ENCODE measurements around the gene SUSD3.
"Not testable (repeated sequence)": the region's sequence is repeated elsewhere in the genome, so short reads cannot be mapped to it uniquely, and the experiment has no call there.

SUSD3 gene

DNA sequence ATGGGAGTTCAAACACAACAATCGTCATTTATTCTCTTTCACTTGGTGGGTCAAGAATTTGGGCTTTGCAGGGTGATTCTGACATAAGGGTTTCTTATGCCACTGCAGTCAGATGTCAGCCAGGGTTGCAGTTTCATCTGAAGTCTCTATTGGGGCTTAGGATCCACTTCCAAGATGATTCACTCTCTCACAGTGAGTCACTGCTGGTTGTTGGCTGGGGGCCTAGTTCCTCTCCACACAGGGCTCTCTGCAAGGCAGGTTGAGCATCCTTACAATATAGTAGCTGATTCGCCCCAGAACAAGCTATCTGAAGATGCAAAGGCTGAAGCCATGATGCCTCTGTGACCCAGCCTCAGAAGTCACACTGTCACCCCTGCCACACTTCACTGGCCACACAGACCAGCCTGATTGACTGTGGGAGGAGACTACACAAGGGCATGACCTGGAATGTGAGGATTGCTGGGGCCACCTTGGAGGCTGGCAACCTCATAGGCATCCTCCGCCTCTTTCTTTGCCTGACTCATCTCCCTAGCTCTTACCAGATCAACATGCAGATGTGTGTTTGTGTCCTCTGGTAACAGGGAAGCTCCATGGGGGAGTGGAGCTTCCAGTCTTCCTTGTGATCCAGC lies 33.1 kb downstream of the SUSD3 start:
- in situ Hi-C loops (cut with MboI; ENCODE audit: low sequenced_read_pairs) = no loop called here

- in situ Hi-C loops (cut with MboI; ENCODE audit: low sequenced_read_pairs) = no loop called here
Measured at GRCh38 chr9:93092251-93092991, 33.9 kb downstream of the SUSD3 start.

DNA sequence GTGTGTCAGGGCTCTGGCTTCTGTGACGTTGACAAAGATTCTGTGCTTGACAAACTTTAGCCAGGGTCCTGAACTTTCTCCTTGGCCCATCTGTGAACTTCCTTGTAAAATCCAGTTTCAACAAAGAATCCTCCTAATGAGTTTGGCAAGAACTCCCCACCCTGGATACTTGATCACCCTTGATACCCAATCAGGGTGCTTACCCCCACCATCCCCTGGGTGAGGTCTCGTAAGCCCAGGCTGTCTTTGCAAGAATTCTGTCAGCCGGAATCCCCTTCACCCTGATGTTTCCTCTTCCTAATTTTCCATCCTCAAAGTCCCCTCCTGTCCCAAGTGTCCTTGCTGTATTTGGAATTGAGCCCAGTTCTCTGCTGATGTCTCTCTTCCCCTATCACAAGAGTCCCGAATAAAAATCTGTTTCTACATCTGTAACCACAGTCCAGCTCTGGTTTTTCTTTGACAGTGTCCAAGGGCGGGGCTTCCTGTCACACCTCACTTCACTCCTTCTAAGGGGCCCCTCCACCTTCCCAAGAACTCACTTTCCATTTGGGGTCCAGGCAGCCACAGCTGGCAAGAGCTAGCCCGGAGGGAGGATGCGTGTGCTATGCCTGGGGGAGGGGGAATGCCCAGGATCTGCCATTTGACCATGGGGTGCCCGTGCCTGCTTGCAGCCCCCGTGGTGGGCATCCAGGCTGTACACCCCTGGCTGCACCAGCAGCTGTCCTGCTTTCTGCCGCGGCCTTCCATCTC lies 34.8 kb downstream of the SUSD3 start:
- in situ Hi-C loops (cut with MboI; ENCODE audit: low sequenced_read_pairs) = no loop called here

DNA sequence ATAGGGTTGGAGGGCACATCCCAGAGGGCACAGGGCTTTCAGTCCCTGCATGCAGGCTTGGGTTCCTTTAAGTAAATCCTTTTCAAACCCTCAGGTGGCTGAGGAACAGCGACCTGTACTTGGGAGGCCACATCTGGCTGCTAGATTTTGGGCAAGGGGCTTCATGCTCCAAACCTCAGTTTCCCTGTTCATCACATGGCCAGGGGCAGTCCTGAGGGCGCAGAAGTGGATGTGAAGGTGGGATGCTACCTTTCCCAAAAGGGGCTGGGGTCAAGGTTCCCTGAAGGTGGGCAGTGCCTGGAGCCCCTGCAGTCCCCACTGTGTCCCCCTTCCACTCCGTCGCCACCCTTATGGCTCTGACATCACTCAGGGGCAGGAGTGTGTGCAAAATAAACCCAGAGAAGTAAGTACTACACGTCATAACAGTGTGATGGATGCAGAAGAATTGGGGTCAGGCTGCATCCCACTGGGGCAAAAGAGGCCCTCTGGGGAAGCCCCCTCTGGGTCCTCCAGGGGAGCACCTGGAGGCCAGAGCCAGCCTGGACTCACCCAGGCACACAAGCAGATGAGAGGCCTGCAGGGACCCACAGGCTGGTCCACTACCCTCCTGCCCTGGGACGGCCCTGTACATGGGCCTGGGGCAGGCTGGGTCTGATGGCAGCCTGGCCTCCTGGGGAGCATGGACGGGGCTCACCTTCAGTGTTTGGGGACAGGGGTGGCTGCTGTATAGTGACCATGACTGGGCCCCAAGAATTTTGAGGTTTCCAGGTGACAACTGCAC lies 35.6 kb downstream of the SUSD3 start:
- in situ Hi-C loops (cut with MboI; ENCODE audit: low sequenced_read_pairs) = no loop called here

- in situ Hi-C loops (cut with MboI; ENCODE audit: low sequenced_read_pairs) = no loop called here
Measured at GRCh38 chr9:93094658-93095204, 36.2 kb downstream of the SUSD3 start.

DNA sequence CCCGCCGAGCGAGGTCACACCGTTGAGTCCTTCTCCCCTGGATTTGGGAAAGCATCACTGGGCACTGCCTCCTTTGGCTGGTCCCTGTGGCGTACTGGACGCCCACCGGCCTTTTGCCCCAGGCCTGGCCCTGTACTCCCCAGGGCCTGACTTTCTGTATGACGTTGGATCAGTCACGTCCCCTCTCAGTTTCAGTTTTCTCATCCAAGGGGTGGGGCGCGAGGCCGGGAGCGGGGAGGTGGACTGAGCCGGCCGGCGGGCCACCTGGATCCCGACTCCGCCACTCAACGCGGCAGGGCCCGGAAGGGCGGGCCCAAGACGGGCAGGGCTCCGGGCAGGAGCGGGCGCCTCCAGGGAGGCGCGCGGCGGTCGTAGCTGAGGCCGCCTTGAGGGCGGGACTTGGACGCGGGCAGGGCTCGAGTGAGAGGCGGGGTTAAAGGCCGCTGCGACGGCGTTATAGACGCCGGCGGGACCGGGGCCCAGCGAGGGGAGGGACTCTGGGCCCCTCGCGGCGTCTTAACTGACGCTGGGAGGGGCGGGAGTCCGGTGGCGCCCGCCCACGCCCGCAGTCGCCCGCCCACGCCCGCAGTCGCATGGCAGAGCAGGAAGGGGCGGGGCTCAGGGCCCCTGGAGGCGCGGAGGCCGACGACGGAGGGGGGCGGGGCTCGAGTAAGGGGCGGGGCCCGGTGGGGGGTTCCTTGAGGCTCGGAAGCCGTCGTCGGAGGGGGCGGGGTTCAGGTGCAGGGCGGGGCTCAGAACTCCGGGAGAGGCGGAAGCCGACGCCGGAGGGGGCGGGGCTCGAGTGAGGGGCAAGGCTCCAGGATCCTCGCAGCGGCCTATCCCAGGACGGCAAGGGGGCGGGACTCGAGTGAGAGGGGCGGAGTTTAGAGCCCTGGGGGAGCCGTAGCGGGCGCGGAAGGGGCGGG lies 37.0 kb downstream of the SUSD3 start:
- in situ Hi-C loops (cut with MboI; ENCODE audit: low sequenced_read_pairs) = no loop called here

- in situ Hi-C loops (cut with MboI; ENCODE audit: low sequenced_read_pairs) = no loop called here
Measured at GRCh38 chr9:93096131-93096802, 37.8 kb downstream of the SUSD3 start, which contains the start of gene CARD19. TSS of gene CARD19 (plus strand) at chr9:93096217. CDS start at chr9:93096346, 129 bp downstream.

DNA sequence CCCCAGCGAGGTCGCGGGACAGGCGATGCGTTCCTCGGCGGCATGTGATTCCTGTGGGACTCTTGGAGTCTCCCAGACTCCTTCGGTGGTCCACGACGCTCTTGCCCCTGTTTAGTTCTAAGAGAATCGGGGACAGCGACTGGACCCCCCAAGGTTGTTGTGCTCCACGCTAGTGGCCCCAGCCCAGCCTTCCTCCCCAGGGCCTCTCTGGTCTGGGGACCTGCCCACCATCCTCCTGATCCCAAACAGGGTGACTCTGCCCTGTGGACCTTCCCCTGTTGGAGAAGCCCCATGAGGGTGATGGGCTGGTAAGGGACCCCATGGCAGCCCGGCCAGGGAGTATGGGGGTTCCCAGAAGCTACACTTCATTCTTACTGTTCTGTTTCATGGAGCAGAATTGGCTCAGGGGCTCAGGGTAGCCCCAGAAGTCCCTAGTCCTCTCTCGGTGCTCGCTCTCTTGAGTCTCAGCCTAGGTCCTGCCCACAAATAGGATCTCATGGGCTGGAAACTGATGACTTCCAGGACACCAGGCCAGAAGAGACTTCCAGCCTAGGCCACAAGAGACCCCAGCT lies 38.4 kb downstream of the SUSD3 start:
- in situ Hi-C loops (cut with MboI; ENCODE audit: low sequenced_read_pairs) = no loop called here

DNA sequence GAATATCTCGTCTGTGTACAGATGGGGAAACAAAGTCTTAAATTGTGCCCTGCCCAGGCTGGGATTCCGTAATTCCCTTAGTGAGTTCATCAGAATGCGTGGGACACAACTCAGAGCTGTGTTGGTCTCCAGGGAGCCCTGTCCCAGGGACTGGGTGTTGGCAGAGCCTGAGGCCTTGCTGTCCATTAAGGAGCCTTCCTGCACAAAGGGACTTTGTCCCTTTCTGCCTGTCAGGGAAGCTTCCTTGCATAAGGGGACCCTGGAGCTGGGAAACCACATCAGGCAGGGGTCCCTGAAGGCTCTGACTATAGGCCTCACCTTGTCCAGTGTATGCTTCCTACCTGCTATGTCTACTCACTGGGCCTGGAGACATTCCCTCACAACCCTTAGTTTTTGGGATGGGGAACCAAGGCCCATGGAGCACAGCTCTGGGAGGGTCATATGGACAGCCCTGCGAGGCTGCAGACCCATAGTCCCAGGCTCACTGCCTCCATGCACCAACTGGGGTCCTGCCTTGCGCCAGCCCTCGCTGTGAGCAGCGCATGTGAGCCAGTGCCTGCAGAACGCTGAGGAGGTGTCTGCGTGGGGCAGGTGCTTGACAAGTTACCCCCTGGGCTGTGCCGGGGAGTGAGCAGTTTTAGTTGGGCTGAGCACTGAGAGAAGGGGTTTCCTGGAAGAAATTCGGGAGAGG lies 39.2 kb downstream of the SUSD3 start:
- in situ Hi-C loops (cut with MboI; ENCODE audit: low sequenced_read_pairs) = no loop called here

GRCh38 chr9:93098236-93098946 lies 39.9 kb downstream of the SUSD3 start:
- in situ Hi-C loops (cut with MboI; ENCODE audit: low sequenced_read_pairs) = no loop called here

DNA sequence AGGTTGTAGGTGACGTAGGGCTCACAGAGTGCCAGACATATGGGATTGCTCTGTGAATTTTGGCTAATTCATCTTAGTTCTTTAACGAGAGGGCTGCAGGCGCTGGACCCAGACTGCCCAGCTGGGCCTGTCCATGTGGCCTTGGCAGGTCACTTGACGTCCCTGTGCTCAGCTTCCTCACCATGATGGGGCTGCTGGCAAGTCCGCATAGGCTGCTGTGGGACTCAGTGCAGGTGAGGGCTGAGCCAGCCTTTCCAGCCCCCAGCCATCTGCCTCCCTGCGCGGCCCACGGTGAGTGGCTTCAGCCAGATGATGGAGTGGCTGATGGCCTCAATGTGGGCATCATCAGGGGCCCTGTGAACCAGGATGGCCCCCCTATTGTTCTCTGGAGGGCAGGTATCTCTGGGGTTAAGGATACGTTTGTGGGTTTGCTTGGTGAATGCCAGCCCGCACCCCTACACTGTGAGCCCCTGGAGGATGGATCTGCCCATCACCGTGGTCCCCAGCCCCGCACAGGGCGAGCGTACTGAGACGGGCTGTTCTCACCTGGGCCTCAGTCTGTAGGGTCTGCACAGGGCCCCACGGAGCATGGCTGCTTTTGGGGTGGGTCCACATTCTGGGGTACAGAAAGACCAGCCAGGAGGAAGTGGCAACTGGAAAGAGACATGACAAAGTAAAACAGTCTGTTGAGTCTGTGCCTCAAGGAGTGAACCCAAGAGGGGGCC lies 41.2 kb downstream of the SUSD3 start:
- in situ Hi-C loops (cut with MboI; ENCODE audit: low sequenced_read_pairs) = no loop called here

GRCh38 chr9:93100276-93100636 lies 41.8 kb downstream of the SUSD3 start:
- in situ Hi-C loops (cut with MboI; ENCODE audit: low sequenced_read_pairs) = no loop called here

DNA sequence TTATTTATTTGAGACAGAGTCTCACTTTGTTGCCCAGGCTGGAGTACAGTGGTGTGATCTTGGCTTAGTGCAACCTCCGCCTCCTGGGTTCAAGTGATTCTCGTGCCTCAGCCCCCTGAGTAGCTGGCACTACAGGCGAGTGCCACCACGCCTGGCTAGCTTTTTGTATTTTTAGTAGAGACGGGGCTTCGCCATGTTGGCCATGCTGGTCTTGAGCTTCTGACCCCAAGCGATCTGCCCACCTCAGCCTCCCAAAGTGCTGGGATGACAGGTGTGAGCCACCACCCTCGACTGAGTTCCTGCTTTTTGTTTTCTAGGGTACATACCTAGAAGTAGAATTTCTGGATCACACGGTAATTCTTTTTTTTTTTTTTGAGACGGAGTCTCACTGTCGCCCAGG lies 42.6 kb downstream of the SUSD3 start:
- in situ Hi-C loops (cut with MboI; ENCODE audit: low sequenced_read_pairs) = not testable (repeated sequence)

GRCh38 chr9:93105620-93106019 lies 47.1 kb downstream of the SUSD3 start:
- in situ Hi-C loops (cut with MboI; ENCODE audit: low sequenced_read_pairs) = no loop called here

- in situ Hi-C loops (cut with MboI; ENCODE audit: low sequenced_read_pairs) = no loop called here
Measured at GRCh38 chr9:93107151-93107824, 48.8 kb downstream of the SUSD3 start.

DNA sequence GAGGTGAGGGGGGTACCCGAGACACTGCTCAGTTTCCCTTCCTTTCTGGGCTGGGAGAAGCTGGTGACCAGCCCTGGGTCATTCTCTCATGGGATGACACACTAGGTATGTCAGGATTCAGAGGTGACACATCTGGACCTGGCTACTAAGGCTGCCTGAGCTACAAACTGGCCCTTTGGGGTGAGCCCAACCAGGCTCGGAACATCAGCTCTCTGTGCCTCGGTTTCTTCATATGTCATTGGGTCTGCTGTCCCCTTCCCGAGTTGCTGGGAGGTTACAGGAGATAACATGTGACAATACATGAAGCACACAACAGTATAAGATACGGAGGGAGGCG lies 49.3 kb downstream of the SUSD3 start:
- in situ Hi-C loops (cut with MboI; ENCODE audit: low sequenced_read_pairs) = no loop called here

Measured in HL-60/S4 treated with phorbol 12-myristate 13-acetate at 8.2 ng/mL for 4 days and 3 days (cell line).